Measurements from ENCODE around the gene KSR1. TPM values are rescaled to one million over a fixed set of nuclear protein-coding genes. Genes with fewer than 3 reads are reported as not detected.

Gene KSR1
- total and polyA plus RNA-seq, 9 of the 15 experiments (the other 6 are each of a cell fraction or from before 2014, with no cell fraction given): 1.4 to 51.7 (median 18.4) TPM

DNA sequence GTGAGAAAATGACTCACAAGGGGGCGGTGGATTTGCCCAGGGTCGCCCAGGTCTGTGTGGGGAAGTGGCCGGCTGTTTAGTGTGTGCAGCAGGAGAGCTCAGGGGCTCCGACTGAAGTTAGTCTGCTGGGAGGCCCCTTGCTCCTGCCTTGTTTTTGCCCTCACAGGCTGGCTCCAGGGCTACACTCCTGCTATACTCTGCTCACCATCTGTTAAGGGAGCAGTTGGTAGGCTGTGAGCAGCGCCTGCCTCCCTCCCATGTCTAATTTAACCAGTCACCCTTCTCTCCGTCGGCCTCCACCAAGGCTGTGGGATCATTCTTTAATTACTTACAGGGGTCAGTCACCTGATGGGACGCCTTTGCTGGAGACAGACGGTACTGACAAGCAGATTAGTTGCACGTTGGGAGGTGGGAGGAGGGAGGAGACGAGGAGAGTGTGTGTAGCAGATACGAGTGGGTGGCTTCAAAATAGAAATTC lies 35.5 kb downstream of the KSR1 start (continued):
- TF ChIP-seq HBP1 (CRISPR knock-in tag; IDR thresholded peaks at IDR 0.05) (no peak), TEAD4 (IDR thresholded peaks at IDR 0.05; ENCODE audit: low read length) (peak; percentile 78), TEAD4 (CRISPR knock-in tag; IDR thresholded peaks at IDR 0.05; ENCODE audit: borderline replicate concordance) (no peak), BCL6 (CRISPR knock-in tag; IDR thresholded peaks at IDR 0.05) (no peak), ZNF12 (CRISPR knock-in tag; IDR thresholded peaks at IDR 0.05) (no peak), KDM2B (CRISPR knock-in tag; IDR thresholded peaks at IDR 0.05) (no peak), ZNF217 (CRISPR knock-in tag; IDR thresholded peaks at IDR 0.05) (no peak), CBX2 (IDR thresholded peaks at IDR 0.05; ENCODE audit: insufficient read depth, low read length, poor library complexity, severe bottlenecking) (no peak), THRAP3 (IDR thresholded peaks at IDR 0.05; ENCODE audit: borderline replicate concordance) (no peak), FOSL1 (tag; conservative IDR thresholded peaks at IDR 0.05) (no peak), THRA (IDR thresholded peaks at IDR 0.05) (no peak), PTRF (tag; IDR thresholded peaks at IDR 0.05) (no peak), KAT2B (IDR thresholded peaks at IDR 0.05; ENCODE audit: low read depth, low read length) (no peak), MYC (IDR thresholded peaks at IDR 0.05; ENCODE audit: low read depth, low read length) (peak; percentile 32; the same call in 1 of the 2 replicates), MYC (CRISPR knock-in tag; IDR thresholded peaks at IDR 0.05; ENCODE audit: borderline replicate concordance, low read depth) (no peak), ZNF75A (CRISPR knock-in tag; IDR thresholded peaks at IDR 0.05) (no peak), TBP (optimal IDR thresholded peaks at IDR 0.05; ENCODE audit: low read depth, low read length) (peak; percentile 55), CSDE1 (IDR thresholded peaks at IDR 0.05) (no peak), PPARD (CRISPR knock-in tag; IDR thresholded peaks at IDR 0.05) (no peak), CBX5 (IDR thresholded peaks at IDR 0.05; ENCODE audit: borderline replicate concordance, low read depth) (no peak; the same call in 1 of the 2 replicates), ATF1 (CRISPR knock-in tag; IDR thresholded peaks at IDR 0.05) (no peak), ATF1 (tag; IDR thresholded peaks at IDR 0.05) (0 out of 2 replicates have a peak, but pooled peaks have one; percentile 48), ZNF830 (CRISPR knock-in tag; IDR thresholded peaks at IDR 0.05) (no peak), NFIX (CRISPR knock-in tag; IDR thresholded peaks at IDR 0.05; ENCODE audit: low read depth) (no peak), CREM (IDR thresholded peaks at IDR 0.05; ENCODE audit: low read depth) (peak; percentile 72), TAF7 (tag; IDR thresholded peaks at IDR 0.05) (no peak)
- TF ChIP-seq, protein P1, sequence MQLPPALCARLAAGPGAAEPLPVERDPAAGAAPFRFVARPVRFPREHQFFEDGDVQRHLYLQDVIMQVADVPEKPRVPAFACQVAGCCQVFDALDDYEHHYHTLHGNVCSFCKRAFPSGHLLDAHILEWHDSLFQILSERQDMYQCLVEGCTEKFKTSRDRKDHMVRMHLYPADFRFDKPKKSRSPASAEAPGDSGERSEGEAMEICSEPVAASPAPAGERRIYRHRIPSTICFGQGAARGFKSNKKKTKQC (CRISPR knock-in tag; IDR thresholded peaks at IDR 0.05): no peak
- TF ChIP-seq, protein P2, sequence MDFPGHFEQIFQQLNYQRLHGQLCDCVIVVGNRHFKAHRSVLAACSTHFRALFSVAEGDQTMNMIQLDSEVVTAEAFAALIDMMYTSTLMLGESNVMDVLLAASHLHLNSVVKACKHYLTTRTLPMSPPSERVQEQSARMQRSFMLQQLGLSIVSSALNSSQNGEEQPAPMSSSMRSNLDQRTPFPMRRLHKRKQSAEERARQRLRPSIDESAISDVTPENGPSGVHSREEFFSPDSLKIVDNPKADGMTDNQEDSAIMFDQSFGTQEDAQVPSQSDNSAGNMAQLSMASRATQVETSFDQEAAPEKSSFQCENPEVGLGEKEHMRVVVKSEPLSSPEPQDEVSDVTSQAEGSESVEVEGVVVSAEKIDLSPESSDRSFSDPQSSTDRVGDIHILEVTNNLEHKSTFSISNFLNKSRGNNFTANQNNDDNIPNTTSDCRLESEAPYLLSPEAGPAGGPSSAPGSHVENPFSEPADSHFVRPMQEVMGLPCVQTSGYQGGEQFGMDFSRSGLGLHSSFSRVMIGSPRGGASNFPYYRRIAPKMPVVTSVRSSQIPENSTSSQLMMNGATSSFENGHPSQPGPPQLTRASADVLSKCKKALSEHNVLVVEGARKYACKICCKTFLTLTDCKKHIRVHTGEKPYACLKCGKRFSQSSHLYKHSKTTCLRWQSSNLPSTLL (IDR thresholded peaks at IDR 0.05): no peak
